ENCODE data around the gene FARS2. TPM values are rescaled to one million over a fixed set of nuclear protein-coding genes. Genes with fewer than 3 reads are reported as not detected.

Gene FARS2
- total RNA-seq, 2 experiments from 2014 or later = 15.7 to 18.5 TPM

DNA sequence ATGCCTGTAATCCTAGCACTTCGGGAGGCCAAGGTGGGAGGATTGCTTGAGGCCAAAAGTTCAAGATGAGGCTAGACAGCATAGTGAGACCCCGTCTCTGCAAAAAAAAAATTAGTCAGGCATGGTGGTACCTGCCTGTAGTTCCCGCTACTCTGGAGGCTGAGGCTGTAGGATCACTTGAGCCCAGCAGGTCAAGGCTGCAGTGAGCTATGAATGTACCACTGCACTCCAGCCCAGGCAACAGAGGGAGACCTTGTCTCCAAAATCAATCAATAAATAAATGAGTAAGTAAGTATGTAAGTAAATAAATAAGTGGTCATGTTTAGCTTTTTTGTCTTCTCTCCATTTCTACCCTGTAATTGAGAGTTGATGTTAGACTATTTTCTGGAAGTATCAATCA lies 336.8 kb downstream of the FARS2 start:
- no peak overlapping the region for H3K27ac Mint-ChIP-seq
- intact Hi-C loops (cut with micrococcal nuclease) = no loop called here
- no peaks in the 10 kb centered on the region for H3K4me1 Mint-ChIP-seq (ENCODE audit: low read depth)
- no peak overlapping the region for H3K4me3 Mint-ChIP-seq
- ChIA-PET POLR2A (no interaction called here), CTCF (interaction anchor here (1.2 kb wide), 1 partner anchor 21 kb away, joined by 3 read pairs; no protein-coding TSS in a partner anchor)
- TF ChIP-seq, protein P1, sequence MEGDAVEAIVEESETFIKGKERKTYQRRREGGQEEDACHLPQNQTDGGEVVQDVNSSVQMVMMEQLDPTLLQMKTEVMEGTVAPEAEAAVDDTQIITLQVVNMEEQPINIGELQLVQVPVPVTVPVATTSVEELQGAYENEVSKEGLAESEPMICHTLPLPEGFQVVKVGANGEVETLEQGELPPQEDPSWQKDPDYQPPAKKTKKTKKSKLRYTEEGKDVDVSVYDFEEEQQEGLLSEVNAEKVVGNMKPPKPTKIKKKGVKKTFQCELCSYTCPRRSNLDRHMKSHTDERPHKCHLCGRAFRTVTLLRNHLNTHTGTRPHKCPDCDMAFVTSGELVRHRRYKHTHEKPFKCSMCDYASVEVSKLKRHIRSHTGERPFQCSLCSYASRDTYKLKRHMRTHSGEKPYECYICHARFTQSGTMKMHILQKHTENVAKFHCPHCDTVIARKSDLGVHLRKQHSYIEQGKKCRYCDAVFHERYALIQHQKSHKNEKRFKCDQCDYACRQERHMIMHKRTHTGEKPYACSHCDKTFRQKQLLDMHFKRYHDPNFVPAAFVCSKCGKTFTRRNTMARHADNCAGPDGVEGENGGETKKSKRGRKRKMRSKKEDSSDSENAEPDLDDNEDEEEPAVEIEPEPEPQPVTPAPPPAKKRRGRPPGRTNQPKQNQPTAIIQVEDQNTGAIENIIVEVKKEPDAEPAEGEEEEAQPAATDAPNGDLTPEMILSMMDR (IDR thresholded peaks at IDR 0.05) = no peak
- DNase-seq (no peak), ATAC-seq (no peak)
- no peaks in the 10 kb centered on the region for H3K9me3 Mint-ChIP-seq
- no peaks in the 10 kb centered on the region for H3K36me3 Mint-ChIP-seq (ENCODE audit: low read depth)
- no peaks in the 10 kb centered on the region for H3K27me3 Mint-ChIP-seq

DNA sequence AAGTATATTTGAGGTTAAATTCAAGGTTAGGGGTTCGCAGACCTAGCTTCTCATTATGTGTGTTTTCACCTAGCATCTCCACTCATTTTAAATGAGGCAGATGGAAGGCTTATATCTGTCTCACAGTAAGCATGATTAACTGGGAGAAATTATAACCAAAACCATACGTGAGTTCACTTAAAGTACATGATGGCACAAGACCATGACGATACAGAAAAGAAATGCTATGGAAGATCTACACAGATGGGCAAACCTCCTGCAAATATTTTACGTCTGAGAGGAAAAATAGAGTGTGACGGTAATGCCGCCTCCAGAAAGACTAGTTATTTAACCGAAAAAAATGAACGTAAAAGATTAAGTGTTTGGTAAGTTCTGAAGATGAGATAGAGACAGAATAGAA lies 337.8 kb downstream of the FARS2 start:
- intact Hi-C loops (cut with micrococcal nuclease) = no loop called here
- DNase-seq (no peak), ATAC-seq (no peak)
- Mint-ChIP-seq H3K27ac (no peak overlapping the region), H3K9me3 (no peaks in the 10 kb centered on the region), H3K4me3 (no peak overlapping the region), H3K4me1 (ENCODE audit: low read depth) (no peaks in the 10 kb centered on the region), H3K27me3 (no peaks in the 10 kb centered on the region), H3K36me3 (ENCODE audit: low read depth) (no peaks in the 10 kb centered on the region)
- TF ChIP-seq, protein P1 (IDR thresholded peaks at IDR 0.05) = no peak
- ChIA-PET CTCF (no interaction called here), POLR2A (no interaction called here)

- no peak for ATAC-seq
- no peaks in the 10 kb centered on the region for H3K9me3 Mint-ChIP-seq
- DNase-seq = no peak
- H3K27ac Mint-ChIP-seq = no peak overlapping the region
- no peaks in the 10 kb centered on the region for H3K27me3 Mint-ChIP-seq
- POLR2A ChIA-PET = interaction anchor here (1.0 kb wide), 1 partner anchor 16 kb away, joined by 3 read pairs; no protein-coding TSS in a partner anchor
- intact Hi-C loops (cut with micrococcal nuclease) = no loop called here
- H3K4me3 Mint-ChIP-seq = no peak overlapping the region
- CTCF ChIA-PET = interaction anchor here (1.2 kb wide), 1 partner anchor 135 kb away, joined by 4 read pairs; no protein-coding TSS in a partner anchor
- no peaks in the 10 kb centered on the region for H3K36me3 Mint-ChIP-seq (ENCODE audit: low read depth)
- TF ChIP-seq, protein P1 (IDR thresholded peaks at IDR 0.05) = no peak
- H3K4me1 Mint-ChIP-seq (ENCODE audit: low read depth) = peaks cover 4% of the 10 kb centered on the region
These were observed 344.6 kb downstream of the FARS2 start for GRCh38 chr6:5605937-5606336.

DNA sequence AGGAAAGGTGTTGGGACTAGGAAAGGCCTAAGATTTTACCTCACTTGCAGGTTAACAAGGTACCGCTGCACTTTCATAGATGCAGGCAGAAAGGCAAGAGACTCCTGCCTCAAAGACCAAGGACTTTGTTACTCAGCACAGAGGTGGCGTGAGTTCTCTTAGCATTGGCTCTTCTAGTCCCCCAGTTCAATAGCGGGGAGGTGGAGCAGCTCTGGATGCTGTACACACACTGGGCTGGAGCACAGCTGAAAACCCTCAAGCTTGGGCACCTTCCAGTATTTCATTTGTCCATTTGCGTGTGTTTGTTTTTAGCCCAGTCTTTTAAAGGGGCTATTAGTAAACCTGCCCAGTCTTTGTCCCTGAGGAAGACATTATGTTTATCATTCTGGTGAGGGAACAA lies 345.2 kb downstream of the FARS2 start:
- ChIA-PET POLR2A (no interaction called here), CTCF (interaction anchor here (1.2 kb wide), 1 partner anchor 135 kb away, joined by 4 read pairs; no protein-coding TSS in a partner anchor)
- Mint-ChIP-seq H3K4me1 (ENCODE audit: low read depth) (peaks cover 4% of the 10 kb centered on the region), H3K27ac (no peak overlapping the region), H3K27me3 (no peaks in the 10 kb centered on the region), H3K9me3 (no peaks in the 10 kb centered on the region), H3K4me3 (no peak overlapping the region), H3K36me3 (ENCODE audit: low read depth) (no peaks in the 10 kb centered on the region)
- TF ChIP-seq, protein P1 (IDR thresholded peaks at IDR 0.05) = no peak
- no peak for ATAC-seq
- intact Hi-C loops (cut with micrococcal nuclease) = no loop called here
- no peak for DNase-seq

DNA sequence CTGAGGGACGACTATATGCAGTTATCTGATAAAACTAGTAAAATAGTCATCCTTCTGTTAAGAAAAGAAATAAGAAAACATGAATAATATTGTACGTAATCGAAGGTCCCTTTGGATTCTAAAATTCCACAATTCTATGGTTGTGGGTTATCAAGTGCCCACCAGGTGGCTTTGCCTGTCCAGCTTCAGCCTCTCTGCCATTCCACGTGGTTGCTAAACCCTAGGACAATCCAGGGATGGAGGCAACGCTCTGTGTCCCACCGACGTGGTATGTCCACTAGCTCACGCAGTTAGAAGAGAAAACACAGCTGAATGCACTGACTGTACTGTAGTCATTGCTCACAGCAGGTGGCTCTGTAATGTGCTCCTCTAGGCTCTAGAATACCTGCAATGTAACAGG lies 349.3 kb downstream of the FARS2 start:
- Mint-ChIP-seq H3K4me3 (no peak overlapping the region), H3K9me3 (no peaks in the 10 kb centered on the region), H3K4me1 (ENCODE audit: low read depth) (peaks cover 1% of the 10 kb centered on the region), H3K36me3 (ENCODE audit: low read depth) (peaks cover 13% of the 10 kb centered on the region), H3K27me3 (no peaks in the 10 kb centered on the region), H3K27ac (no peak overlapping the region)
- intact Hi-C loops (cut with micrococcal nuclease) = no loop called here
- ATAC-seq = no peak
- no peak for DNase-seq
- ChIA-PET POLR2A (no interaction called here), CTCF (no interaction called here)
- TF ChIP-seq, protein P1 (IDR thresholded peaks at IDR 0.05) = no peak

All from activated CD8-positive, alpha-beta T cell treated with anti-CD3 and anti-CD28 coated beads for 36 hours (primary cell).